Neuronal stem cell (in vitro differentiated cells): ENCODE results near the gene SLC6A17.

ENCODE experiments used
- DNase-seq: peaks from one replicate; pipeline ENCODE4 v3.0.0-alpha.2; 2013; ENCODE audit warnings: low spot score
- H2AFZ ChIP-seq: one replicate; pipeline ENCODE4 v1.6.1; 2013; ENCODE audit warnings: mild to moderate bottlenecking, low read length, inconsistent platforms
- H2AK5ac ChIP-seq: 2 replicates; pipeline ENCODE4 v1.6.1; 2013; ENCODE audit warnings: low read depth, mild to moderate bottlenecking, inconsistent platforms, low read length, moderate library complexity, mixed read lengths
- H2BK120ac ChIP-seq: 2 replicates; pipeline ENCODE4 v1.6.1; 2013; ENCODE audit warnings: low read depth, mild to moderate bottlenecking, inconsistent platforms, low read length, moderate library complexity, mixed read lengths
- H2BK12ac ChIP-seq: one replicate; pipeline ENCODE4 v1.6.1; 2013; ENCODE audit warnings: low read length, inconsistent platforms
- H2BK15ac ChIP-seq: 2 replicates; pipeline ENCODE4 v1.6.1; 2013; ENCODE audit warnings: mild to moderate bottlenecking, low read length, inconsistent platforms, mixed read lengths
- H2BK5ac ChIP-seq: one replicate; pipeline ENCODE4 v1.6.1; 2013; ENCODE audit warnings: inconsistent platforms, mild to moderate bottlenecking, low read length, moderate library complexity
- H3K14ac ChIP-seq: one replicate; pipeline ENCODE4 v1.6.1; 2013; ENCODE audit warnings: low read length, inconsistent platforms
- H3K18ac ChIP-seq: 2 replicates; pipeline ENCODE4 v1.6.1; 2013; ENCODE audit warnings: low read length, inconsistent platforms
- H3K23ac ChIP-seq: 2 replicates; pipeline ENCODE4 v1.6.1; 2013; ENCODE audit warnings: low read depth, mild to moderate bottlenecking, mixed read lengths, low read length, inconsistent platforms; ENCODE audit not compliant: poor library complexity
- H3K27ac ChIP-seq: replicated peaks from 3 replicates; pipeline ENCODE4 v1.5.1; 2013; ENCODE audit warnings: low read length, inconsistent platforms
- H3K27me3 ChIP-seq, 3 experiments: 2 replicates each; pipeline ENCODE4 v1.6.1; 2013; ENCODE audit warnings: low read length in 3 of 3, mild to moderate bottlenecking in 2 of 3, inconsistent platforms in 1 of 3, low read depth in 1 of 3, mixed read lengths in 1 of 3, moderate library complexity in 1 of 3; ENCODE audit not compliant: control insufficient read depth in 3 of 3, insufficient read depth in 3 of 3
- H3K36me3 ChIP-seq, 2 donors: replicated peaks in 1 of 2; 2 replicates each; pipeline ENCODE4 v1.6.1; 2013; ENCODE audit warnings: low read length in 2 of 2; ENCODE audit not compliant: control insufficient read depth in 2 of 2, insufficient read depth in 2 of 2
- H3K4ac ChIP-seq: 2 replicates; pipeline ENCODE4 v1.6.1; 2013; ENCODE audit warnings: inconsistent platforms, mild to moderate bottlenecking, low read length, moderate library complexity
- H3K4me1 ChIP-seq, 2 donors: 1 replicate in 1 of 2; 2 replicates in 1 of 2; pipeline ENCODE4 v1.6.1; 2013; ENCODE audit warnings: low read length in 2 of 2, low read depth in 1 of 2; ENCODE audit not compliant: control insufficient read depth in 2 of 2, insufficient read depth in 1 of 2
- H3K4me2 ChIP-seq: one replicate; pipeline ENCODE4 v1.6.1; 2013; ENCODE audit warnings: mild to moderate bottlenecking, low read length, inconsistent platforms; ENCODE audit not compliant: insufficient read depth, poor library complexity, severe bottlenecking
- H3K4me3 ChIP-seq, 2 donors: 2 replicates each; pipeline ENCODE4 v1.5.1; 2013; ENCODE audit warnings: low read length in 2 of 2, mild to moderate bottlenecking in 2 of 2, inconsistent platforms in 1 of 2, moderate library complexity in 1 of 2
- H3K79me1 ChIP-seq: one replicate; pipeline ENCODE4 v1.6.1; 2013; ENCODE audit warnings: low read depth, mild to moderate bottlenecking, inconsistent platforms, low read length, moderate library complexity
- H3K9ac ChIP-seq: one replicate; pipeline ENCODE4 v1.6.1; 2013; ENCODE audit warnings: mild to moderate bottlenecking, low read depth, low read length, inconsistent platforms; ENCODE audit not compliant: poor library complexity
- H3K9me3 ChIP-seq, 2 donors: replicated peaks in 1 of 2; 2 replicates each; pipeline versions ENCODE3 to v1.6.1; 2013; ENCODE audit warnings: low read length in 2 of 2, mild to moderate bottlenecking in 2 of 2, inconsistent platforms in 1 of 2, low read depth in 1 of 2, mixed read lengths in 1 of 2, moderate library complexity in 1 of 2; ENCODE audit not compliant: control insufficient read depth in 2 of 2, insufficient read depth in 1 of 2
- H4K8ac ChIP-seq: one replicate; pipeline ENCODE4 v1.6.1; 2013; ENCODE audit warnings: low read depth, mild to moderate bottlenecking, inconsistent platforms, low read length, moderate library complexity
- H4K91ac ChIP-seq: one replicate; pipeline ENCODE4 v1.6.1; 2013; ENCODE audit warnings: low read length, low read depth, mild to moderate bottlenecking, inconsistent platforms; ENCODE audit not compliant: poor library complexity
- WGBS, 2 donors: extraction: QIAGEN DNeasy Blood & Tissue Kit; methylation state at CpG; one replicate each; pipeline ENCODE4 v1.1.7; 2013; ENCODE audit warnings: missing lambda C conversion rate in 2 of 2, mixed read lengths in 1 of 2; ENCODE audit not compliant: insufficient read length in 2 of 2, insufficient replicate concordance in 1 of 2; ENCODE audit errors: extremely low coverage in 2 of 2; 5-methylcytosine and 5-hydroxymethylcytosine counted together

Gene SLC6A17

DNA sequence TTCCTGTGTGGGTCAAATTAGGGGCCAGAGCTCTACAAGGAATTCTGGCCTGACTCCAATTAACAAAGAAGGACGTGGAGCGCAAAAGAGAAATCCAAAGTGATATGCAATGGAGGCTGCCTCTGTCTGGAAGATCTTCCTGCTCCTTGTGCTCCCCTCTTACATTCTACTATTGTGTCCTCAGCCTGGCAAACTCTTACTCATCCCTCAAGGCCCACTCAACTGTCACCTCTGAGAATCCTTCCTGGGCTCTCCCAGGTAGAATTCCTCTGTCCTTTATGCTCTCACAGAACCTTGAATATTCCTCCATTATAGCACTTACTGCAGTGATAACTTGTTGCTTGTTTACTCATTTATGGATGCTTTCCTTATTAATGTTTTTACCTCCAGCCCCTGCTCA lies 91.2 kb downstream of the SLC6A17 start:
- Histone ChIP-seq H3K27ac (no peak overlapping the region), H2BK15ac (no peak overlapping the region), H2AFZ (no peak overlapping the region), H2BK12ac (no peak overlapping the region), H3K9me3 (no peaks in the 10 kb centered on the region), H3K14ac (no peak overlapping the region), H3K36me3 (no peaks in the 10 kb centered on the region), H3K4me1 (peaks cover 6 to 8% of the 10 kb centered on the region in 2 donors), H2AK5ac (no peak overlapping the region), H3K27me3 (peaks cover 0 to 26% (median 0%) of the 10 kb centered on the region in 3 experiments), H3K79me1 (no peaks in the 10 kb centered on the region), H2BK120ac (no peak overlapping the region), H3K4me2 (no peak overlapping the region), H3K18ac (no peak overlapping the region), H3K23ac (no peak overlapping the region), H4K91ac (no peak overlapping the region), H4K8ac (no peak overlapping the region), H2BK5ac (no peak overlapping the region), H3K9ac (no peak overlapping the region), H3K4ac (no peak overlapping the region), H3K4me3 (no peak overlapping the region)
- no peak for DNase-seq
- WGBS, 2 donors, result no CpG with 5 or more reads among the region's 2 CpGs

DNA sequence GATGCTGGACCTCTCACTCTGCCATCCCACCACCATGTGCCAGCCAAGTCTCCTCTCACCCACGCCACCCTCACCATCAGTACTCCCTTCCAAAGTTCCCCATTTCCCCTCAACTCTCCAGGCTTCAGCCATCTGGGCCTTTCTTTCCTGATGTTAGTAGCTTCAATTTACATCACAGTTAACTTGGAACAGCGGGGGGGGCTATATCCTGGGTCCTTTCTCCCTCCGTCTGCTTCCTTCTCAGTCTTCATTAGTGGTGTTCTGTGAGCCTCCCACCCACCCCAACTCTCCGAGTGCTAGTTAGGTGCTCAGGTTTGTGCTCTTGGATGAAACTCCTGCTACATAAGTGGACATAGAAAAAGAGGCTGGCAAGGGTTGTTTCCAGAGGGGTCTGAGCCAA lies 91.8 kb downstream of the SLC6A17 start:
- Histone ChIP-seq H3K27me3 (peaks cover 0 to 30% (median 0%) of the 10 kb centered on the region in 3 experiments), H3K4me3 (peak overlapping the region in 1 of 2 donors; percentile 21), H2AK5ac (no peak overlapping the region), H3K23ac (no peak overlapping the region), H4K91ac (no peak overlapping the region), H3K27ac (no peak overlapping the region), H3K9ac (no peak overlapping the region), H3K18ac (no peak overlapping the region), H3K9me3 (no peaks in the 10 kb centered on the region), H2BK5ac (no peak overlapping the region), H3K36me3 (no peaks in the 10 kb centered on the region), H2BK120ac (no peak overlapping the region), H2AFZ (no peak overlapping the region), H3K79me1 (no peaks in the 10 kb centered on the region), H4K8ac (no peak overlapping the region), H3K14ac (no peak overlapping the region), H3K4me1 (peaks cover 6 to 8% of the 10 kb centered on the region in 2 donors), H3K4ac (no peak overlapping the region), H3K4me2 (no peak overlapping the region), H2BK12ac (no peak overlapping the region), H2BK15ac (no peak overlapping the region)
- no peak for DNase-seq
- WGBS, 2 donors, result no CpG with 5 or more reads among the region's 4 CpGs

DNA sequence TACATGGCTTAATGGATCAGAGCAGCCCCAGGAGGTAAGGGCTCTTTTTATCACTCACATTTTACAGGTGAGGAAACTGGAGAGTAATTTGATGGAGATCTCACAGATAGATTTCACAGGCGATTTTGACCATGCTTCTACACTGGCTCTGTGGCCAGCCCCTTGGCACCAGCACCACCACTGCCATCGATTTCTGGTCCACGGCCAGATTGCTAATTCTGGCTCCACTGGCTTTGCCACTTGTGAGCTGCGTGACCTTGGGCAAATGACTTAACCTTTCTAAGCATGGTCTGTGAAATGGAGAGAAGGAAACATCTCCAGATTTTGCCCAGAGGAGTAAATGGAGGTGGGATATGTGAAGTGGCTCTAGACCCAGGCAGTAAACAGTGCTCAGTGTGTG lies 92.4 kb downstream of the SLC6A17 start:
- Histone ChIP-seq H3K9me3 (no peaks in the 10 kb centered on the region), H4K8ac (no peak overlapping the region), H3K27me3 (peaks cover 0 to 31% (median 0%) of the 10 kb centered on the region in 3 experiments), H3K36me3 (no peaks in the 10 kb centered on the region), H2BK5ac (no peak overlapping the region), H2AFZ (no peak overlapping the region), H3K27ac (no peak overlapping the region), H3K79me1 (no peaks in the 10 kb centered on the region), H3K4me2 (no peak overlapping the region), H4K91ac (no peak overlapping the region), H3K9ac (no peak overlapping the region), H2AK5ac (no peak overlapping the region), H2BK15ac (no peak overlapping the region), H2BK12ac (no peak overlapping the region), H3K4me1 (peaks cover 6 to 8% of the 10 kb centered on the region in 2 donors), H2BK120ac (no peak overlapping the region), H3K23ac (no peak overlapping the region), H3K14ac (no peak overlapping the region), H3K4me3 (no peak overlapping the region), H3K4ac (no peak overlapping the region), H3K18ac (no peak overlapping the region)
- WGBS, 2 donors, result no CpG with 5 or more reads among the region's 4 CpGs
- no peak for DNase-seq

DNA sequence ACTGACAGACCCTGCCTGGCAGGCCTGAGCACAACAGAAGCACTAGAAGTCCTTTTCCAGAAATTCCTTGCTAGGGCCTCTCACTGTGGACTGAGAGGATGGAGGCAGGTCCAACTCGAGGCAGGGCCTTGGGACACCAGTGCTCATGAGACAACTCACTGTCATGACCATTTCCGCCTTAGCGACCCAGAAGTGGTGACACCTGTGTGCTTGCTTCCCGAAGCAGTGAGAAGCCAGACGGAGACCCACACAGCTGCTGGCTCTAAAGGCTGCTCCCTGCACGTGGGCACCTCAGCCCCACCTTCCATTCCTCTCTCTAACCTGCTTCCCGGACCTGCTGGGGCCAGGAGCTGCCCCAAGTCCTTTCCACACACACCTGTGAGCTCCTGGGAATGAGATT lies 92.9 kb downstream of the SLC6A17 start:
- H3K4me2 ChIP-seq, result no peak overlapping the region
- H3K79me1 ChIP-seq, result no peaks in the 10 kb centered on the region
- H3K14ac ChIP-seq, result no peak overlapping the region
- no peak overlapping the region for H3K9ac ChIP-seq
- H2BK15ac ChIP-seq, result no peak overlapping the region
- H2AK5ac ChIP-seq, result no peak overlapping the region
- no peak overlapping the region for H4K8ac ChIP-seq
- H2BK12ac ChIP-seq, result peak overlapping the region; percentile 42
- peaks cover 6 to 8% of the 10 kb centered on the region in 2 donors for H3K4me1 ChIP-seq
- no peak overlapping the region for H2BK120ac ChIP-seq
- no peak for DNase-seq
- no peak overlapping the region for H3K27ac ChIP-seq
- H3K4ac ChIP-seq, result no peak overlapping the region
- no CpG with 5 or more reads among the region's 7 CpGs for WGBS, 2 donors
- H2AFZ ChIP-seq, result peak overlapping the region; percentile 82
- no peak overlapping the region for H3K23ac ChIP-seq
- H3K18ac ChIP-seq, result peak overlapping the region; percentile 73
- H3K36me3 ChIP-seq, result no peaks in the 10 kb centered on the region
- H2BK5ac ChIP-seq, result no peak overlapping the region
- no peaks in the 10 kb centered on the region for H3K9me3 ChIP-seq
- H3K27me3 ChIP-seq, result peaks cover 0 to 31% (median 0%) of the 10 kb centered on the region in 3 experiments
- H4K91ac ChIP-seq, result no peak overlapping the region
- H3K4me3 ChIP-seq, result peak overlapping the region in 1 of 2 donors; percentile 18
